Measurements from ENCODE around the gene DGKD.
"Not testable (repeated sequence)": the region's sequence is repeated elsewhere in the genome, so short reads cannot be mapped to it uniquely, and the experiment has no call there.

The DGKD gene

DNA sequence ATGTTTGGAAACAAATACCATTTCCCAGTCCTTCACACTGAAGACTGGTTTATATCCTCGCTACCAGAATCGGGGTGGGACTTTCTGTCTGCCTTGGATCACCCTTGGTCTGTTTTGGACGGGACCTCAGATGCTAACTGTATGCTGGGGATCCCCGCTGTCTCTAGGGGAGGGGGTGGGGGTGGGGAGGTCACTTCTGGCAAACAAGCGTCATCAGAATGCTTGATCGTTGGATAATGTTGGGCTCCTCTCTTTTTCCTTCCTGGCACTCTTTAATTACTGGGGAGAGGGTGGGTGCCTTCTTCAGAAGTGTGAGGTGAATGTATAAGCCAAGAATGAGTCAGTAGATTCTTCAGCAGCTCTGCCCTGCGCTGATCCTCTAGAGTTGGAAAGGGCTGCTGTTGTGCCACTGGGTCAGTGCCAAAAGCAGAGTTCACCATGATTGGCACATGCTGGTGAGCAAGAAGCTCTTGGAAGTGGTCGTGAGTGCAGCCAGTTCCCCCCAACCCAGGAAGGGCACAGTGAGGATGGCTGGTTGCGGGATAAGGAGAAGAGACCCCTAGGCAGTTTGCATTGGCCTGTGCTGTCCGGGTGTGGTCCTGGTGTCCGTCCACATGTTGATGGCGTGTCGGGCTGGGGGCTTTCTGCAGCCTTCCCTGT lies 32.2 kb downstream of the DGKD start:
- DNase-seq (ENCODE audit: low read depth, low spot score): no peak

- DNase-seq (ENCODE audit: low read depth, low spot score): no peak
These were observed 32.9 kb downstream of the DGKD start for GRCh38 chr2:233387225-233387624.

GRCh38 chr2:233387667-233388528 lies 33.6 kb downstream of the DGKD start:
- no peak for DNase-seq (ENCODE audit: low read depth, low spot score)

DNA sequence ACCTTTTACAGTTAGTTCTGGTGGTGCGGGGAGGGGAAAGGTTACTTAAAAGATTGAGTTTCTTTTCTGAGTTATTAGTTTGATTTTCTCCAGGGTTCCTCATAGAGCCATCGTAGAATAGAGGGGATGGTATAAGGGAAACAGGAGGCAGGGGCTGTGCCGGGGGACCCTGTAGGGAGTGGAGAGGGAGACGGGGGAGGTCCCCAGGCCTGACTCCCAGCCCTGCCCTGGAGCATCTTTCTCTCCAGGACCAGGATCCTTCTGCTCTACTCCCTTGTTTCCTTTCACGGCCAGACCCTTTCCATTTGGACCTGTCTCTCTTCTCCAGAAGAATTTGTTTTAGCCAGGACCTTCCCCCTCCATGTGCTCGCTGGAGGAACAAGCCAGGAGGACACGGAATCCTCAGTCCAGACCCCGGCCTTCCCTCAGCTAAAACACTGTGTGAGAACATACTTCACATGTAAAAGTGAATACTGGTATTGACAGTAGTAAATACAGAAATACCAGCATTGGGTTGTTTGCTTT lies 35.4 kb downstream of the DGKD start:
- no peak for DNase-seq (ENCODE audit: low read depth, low spot score)

DNA sequence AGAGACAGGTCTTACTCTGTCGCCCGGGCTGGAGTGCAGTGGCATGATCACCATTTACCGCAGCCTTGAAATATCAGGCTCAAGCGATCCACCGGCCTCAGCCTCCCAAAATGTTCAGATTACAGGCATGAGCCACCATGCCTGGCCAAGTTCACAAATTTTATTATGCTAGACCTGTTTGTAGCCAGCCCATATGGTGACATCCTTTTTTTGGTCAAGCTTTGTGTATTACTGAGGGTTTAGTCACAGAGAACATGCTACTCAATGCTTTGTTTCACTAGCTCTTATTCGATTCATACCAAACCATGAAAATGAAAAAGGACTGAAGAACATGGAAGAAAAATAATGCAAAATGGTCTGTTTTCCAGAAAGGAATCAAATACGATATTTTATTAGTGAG lies 41.4 kb downstream of the DGKD start:
- DNase-seq (ENCODE audit: low read depth, low spot score): no peak

GRCh38 chr2:233396726-233397665 lies 42.7 kb downstream of the DGKD start:
- DNase-seq (ENCODE audit: low read depth, low spot score): not testable (repeated sequence)

- DNase-seq (ENCODE audit: low read depth, low spot score): no peak
These were observed 45.3 kb downstream of the DGKD start for GRCh38 chr2:233399306-233400225.

GRCh38 chr2:233400341-233400740 lies 46.0 kb downstream of the DGKD start:
- no peak for DNase-seq (ENCODE audit: low read depth, low spot score)

DNA sequence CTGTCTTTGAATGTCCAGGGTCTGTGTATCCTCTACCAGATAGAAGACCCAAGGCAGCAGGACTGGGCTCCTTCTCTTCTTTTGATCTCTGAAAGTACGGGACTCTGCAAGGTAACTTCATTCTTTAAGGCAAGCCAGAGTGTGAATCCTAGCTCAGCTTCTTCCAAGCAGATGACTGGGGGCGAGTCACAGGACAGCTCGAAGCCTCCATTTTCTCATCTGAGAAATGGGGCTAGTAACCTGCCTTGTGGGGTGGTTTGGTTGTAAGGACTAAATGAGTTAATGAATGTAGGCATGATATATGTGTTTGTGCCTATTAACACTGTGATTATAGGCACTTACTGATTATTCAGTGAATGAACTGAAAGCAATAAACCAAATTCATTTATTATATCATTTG lies 46.7 kb downstream of the DGKD start:
- no peak for DNase-seq (ENCODE audit: low read depth, low spot score)

DNA sequence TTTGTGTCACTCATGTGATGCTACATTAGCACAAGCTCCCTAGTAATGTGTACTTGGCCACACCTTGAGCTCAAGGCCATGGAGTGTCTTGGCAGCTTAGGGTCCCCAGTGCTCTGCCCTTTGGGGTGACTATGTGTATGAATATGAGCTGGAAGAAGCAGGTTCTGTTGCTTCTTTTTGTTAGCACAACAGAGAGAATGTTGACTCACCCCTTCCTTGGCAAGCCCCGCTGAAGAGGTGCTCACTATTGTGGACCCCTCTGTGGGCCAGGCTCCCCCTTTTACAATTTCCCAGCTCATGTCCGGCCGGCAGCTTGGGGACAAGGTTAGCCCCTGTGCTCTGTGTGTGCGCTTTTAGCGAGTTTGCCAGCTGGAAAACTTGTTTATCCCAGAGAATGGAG lies 48.1 kb downstream of the DGKD start:
- no peak for DNase-seq (ENCODE audit: low read depth, low spot score)

DNA sequence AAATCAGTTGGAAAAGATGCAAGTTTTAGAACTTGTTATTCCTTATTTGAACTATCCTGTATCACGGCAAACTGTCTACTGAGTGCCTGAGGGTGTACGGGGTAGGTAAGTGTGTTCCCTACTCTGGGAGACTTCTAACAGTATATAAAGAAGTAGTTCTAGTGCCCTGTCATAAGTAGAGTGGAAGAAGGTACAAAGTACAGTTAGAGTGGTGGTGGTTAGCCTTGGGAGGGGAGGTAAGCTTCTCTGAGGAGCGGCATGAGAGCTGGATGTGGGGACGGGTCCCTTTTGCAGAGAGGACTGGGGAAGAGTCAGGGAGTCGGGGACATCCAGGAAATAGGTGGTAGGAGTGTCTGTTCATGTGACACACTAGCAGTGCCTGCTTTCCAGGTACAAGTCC lies 48.5 kb downstream of the DGKD start:
- no peak for DNase-seq (ENCODE audit: low read depth, low spot score)

DNA sequence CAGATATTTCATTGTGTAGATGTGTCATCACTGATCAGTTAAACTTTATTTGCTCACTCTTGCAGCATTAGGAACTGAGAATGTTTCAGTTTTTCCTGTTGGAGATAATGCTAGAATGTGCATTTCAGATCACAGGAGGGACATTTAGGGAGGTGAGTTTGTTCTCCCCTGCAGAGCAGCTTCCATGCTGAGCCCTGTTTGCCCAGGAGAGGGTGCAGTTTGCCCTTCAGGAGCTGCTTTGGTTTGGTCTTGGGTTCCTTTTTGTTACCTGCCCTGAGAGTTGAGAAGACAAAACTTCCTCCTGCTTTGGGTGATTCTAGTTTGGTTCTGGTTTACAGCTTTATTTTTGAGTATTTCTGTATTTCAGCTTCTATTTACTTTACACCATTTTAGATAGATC lies 49.9 kb downstream of the DGKD start:
- DNase-seq (ENCODE audit: low read depth, low spot score): no peak

GRCh38 chr2:233406865-233407264 lies 52.6 kb downstream of the DGKD start:
- DNase-seq (ENCODE audit: low read depth, low spot score): no peak

DNA sequence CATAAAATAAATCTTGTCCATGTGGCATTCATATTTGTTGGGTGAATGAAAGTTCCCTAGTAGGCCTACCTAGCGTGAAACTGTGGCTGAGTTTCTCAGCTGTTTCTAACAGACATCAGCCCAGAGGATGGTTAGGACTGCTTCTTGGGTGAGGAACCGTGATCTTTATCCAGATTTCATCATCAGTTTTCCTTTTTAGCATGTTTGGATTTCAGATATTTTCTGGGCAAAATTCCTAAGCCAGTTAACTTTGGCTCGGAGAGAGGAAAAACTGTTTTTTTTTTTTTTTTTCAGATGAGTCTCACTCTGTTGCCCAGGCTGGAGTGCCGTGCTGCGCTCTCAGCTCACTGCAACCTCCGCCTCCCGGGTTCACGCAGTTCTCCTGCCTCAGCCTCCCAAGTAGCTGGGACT lies 53.5 kb downstream of the DGKD start:
- no peak for DNase-seq (ENCODE audit: low read depth, low spot score)

DNA sequence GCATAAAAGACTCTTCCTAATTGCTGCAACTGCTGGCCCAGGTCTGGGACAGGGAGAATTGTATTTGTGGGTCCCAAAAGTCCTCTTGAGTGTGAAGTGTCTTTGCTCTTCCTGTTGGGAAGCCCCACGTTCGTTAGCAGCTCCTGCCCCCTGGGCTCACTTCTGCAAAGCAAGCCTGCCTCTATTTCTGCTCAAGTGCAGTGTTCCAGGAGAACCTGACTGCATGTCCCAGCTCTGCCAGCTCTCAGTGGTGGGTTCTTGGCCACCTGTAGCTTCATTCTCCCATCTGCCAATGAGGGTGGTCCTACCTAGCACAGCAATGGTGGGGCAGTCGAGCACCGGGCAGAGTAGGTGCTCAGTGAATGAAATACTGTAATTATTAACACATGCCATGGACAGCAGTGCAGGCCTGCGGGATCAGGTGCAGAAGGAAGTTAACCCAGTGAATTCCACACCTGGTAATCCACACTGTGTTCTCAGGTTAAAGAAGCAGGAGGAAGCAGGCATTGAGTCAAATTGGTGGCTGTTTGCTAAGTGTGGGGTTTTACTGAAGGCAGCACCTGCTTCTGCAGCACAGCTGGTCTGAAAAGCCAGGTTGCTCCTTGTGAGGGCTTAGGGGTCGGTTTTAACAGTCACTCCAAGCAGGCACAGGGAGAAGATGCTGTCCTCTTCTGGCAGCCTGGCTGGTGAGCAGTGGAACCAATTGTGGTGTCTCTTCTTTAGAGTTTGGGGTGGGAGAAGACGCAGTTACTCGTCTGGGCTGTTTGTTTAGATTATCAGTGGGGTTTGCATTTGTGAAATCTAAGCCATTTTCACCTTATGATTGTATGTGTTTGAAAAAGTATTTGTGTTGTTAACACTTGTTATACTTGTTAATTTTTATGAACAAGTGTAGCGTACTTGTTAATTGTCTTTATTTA lies 54.3 kb downstream of the DGKD start:
- no peak for DNase-seq (ENCODE audit: low read depth, low spot score)

DNA sequence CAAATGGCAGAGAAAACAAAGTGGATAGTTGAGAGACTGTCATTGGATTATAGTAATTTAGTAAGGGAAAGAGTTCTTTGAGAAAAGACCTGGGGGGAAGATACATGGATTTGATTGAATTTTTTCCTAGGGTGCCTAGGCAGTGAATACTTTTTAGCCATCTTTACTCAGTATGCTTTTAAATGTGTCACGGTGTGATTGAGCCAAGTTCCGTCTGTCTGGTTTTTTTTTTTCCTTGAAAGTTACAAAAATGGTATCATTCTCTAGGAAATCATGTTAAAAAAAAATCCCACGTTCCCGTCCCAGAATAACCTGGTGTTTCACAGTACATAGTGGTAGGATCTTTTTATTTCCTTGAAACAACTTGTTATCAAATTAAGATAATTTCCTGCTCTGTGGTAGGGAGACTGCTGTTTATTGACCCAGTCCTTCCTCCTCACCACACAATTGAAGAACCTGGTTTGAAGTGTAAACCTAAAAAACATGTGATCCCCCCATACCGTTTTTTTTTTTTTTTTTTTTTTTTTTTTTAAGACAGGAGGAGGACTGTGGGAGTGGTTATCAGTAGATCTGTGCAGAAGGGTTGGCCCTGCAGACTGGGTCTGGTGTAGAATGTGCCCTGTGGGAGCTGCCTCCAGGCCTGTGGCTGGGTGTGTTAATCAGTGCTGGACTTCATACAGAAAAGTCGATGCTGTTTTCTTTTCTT lies 55.1 kb downstream of the DGKD start:
- no peak for DNase-seq (ENCODE audit: low read depth, low spot score)

- DNase-seq (ENCODE audit: low read depth, low spot score): no peak
These were observed 56.0 kb downstream of the DGKD start for GRCh38 chr2:233410196-233410760.

DNA sequence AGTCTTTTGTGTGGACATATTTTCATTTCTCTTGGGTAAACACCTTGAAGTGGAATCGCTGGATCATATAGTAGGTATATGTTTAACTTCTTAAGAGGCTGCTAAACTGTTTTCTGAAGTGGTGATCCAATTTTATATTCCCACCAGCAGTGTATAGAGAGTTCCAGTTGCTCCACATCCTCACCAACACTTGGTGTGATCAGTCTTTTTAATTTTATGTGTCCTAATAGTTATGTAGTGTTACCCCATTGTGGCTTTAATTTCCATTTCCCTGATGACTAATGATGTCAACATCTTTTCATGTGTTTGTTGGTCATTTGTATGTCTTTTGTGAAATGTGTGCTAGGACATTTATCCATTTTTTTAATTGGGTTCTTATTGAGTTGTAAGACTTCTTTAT lies 56.9 kb downstream of the DGKD start:
- DNase-seq (ENCODE audit: low read depth, low spot score): no peak

DNA sequence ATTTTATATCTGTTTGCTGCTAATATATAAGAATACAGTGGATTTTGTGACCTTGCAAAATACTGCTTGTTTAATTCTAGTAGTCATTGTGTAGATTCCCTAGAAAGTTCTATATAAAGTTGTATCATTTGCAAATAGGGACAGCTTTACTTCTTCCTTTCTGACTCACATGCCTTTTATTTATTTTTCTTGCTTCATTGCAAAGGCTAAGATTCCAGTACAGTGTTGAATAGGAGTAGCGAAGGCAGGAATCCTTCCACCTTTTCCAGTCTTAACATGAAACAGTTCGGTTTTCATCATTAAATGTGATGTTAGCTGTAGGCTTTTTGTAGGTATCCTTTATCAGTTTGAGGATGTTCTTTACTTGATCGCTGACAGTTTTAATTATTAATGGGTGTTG lies 58.1 kb downstream of the DGKD start:
- no peak for DNase-seq (ENCODE audit: low read depth, low spot score)
